HepG2 (cell line): ENCODE data around the gene SETD1A. TPM values are rescaled to one million over a fixed set of nuclear protein-coding genes. Genes with fewer than 3 reads are reported as not detected.

ENCODE experiments used
- AHR ChIP-seq: IDR thresholded peaks from 2 replicates; pipeline ENCODE4 v1.6.1; 2018; ENCODE audit warnings: missing genetic modification reagents, missing compliant biosample characterization
- BORCS8-MEF2B ChIP-seq: sonication (generic); formaldehyde crosslinking; IDR thresholded peaks from 2 replicates; pipeline ENCODE4 v1.8.0; 2022; ENCODE audit warnings: mild to moderate bottlenecking, missing genetic modification reagents
- CEBPG ChIP-seq: IDR thresholded peaks from 2 replicates; pipeline ENCODE4 v1.6.1; 2016
- ESRRA ChIP-seq: sonication (generic); formaldehyde crosslinking; IDR thresholded peaks from 2 replicates; pipeline ENCODE4 v1.5.1; 2020; ENCODE audit warnings: mild to moderate bottlenecking, low read depth, missing genetic modification reagents
- GATAD2A ChIP-seq: IDR thresholded peaks from 2 replicates; pipeline ENCODE4 v1.6.1; 2016
- KDM3A ChIP-seq: IDR thresholded peaks from 2 replicates; pipeline ENCODE4 v1.6.1; 2018; ENCODE audit warnings: low read depth, missing compliant biosample characterization
- KLF13 ChIP-seq: sonication (generic); formaldehyde crosslinking; IDR thresholded peaks from 2 replicates; pipeline ENCODE4 v1.4.0; 2020; ENCODE audit warnings: mild to moderate bottlenecking, missing genetic modification reagents
- RARA ChIP-seq: IDR thresholded peaks from 2 replicates; pipeline ENCODE4 v1.6.1; 2016; ENCODE audit warnings: missing genetic modification reagents, missing compliant biosample characterization
- SAP130 ChIP-seq: IDR thresholded peaks from 2 replicates; pipeline ENCODE4 v1.6.1; 2016; ENCODE audit warnings: low read depth
- SP5 ChIP-seq: IDR thresholded peaks from 2 replicates; pipeline ENCODE4 v1.6.1; 2016; ENCODE audit warnings: low read depth, borderline replicate concordance
- SRY ChIP-seq: sonication (generic); formaldehyde crosslinking; IDR thresholded peaks from 2 replicates; pipeline ENCODE4 v1.8.0; 2022; ENCODE audit warnings: mild to moderate bottlenecking, missing genetic modification reagents
- THAP8 ChIP-seq: sonication (generic); formaldehyde crosslinking; IDR thresholded peaks from 2 replicates; pipeline ENCODE4 v1.5.1; 2020; ENCODE audit warnings: missing genetic modification reagents, mild to moderate bottlenecking, borderline replicate concordance
- ZFP36L1 ChIP-seq: sonication (generic); formaldehyde crosslinking; IDR thresholded peaks from 2 replicates; pipeline ENCODE4 v1.8.0; 2022; ENCODE audit warnings: mild to moderate bottlenecking, missing genetic modification reagents, moderate library complexity
- ZFX ChIP-seq: sonication (generic); formaldehyde crosslinking; IDR thresholded peaks from 2 replicates; pipeline ENCODE4 v1.4.0; 2020; ENCODE audit warnings: mild to moderate bottlenecking, low read depth, missing genetic modification reagents, moderate library complexity
- ZMYM3 ChIP-seq: sonication (generic); formaldehyde crosslinking; IDR thresholded peaks from 2 replicates; pipeline ENCODE4 v1.5.1; 2020; ENCODE audit warnings: mild to moderate bottlenecking, missing genetic modification reagents
- ZNF510 ChIP-seq: sonication (generic); formaldehyde crosslinking; IDR thresholded peaks from 2 replicates; pipeline ENCODE4 v1.4.0; 2020; ENCODE audit warnings: low read depth, mild to moderate bottlenecking, missing genetic modification reagents
- ZNF547 ChIP-seq: sonication (generic); formaldehyde crosslinking; IDR thresholded peaks from 2 replicates; pipeline ENCODE4 v1.5.1; 2020; ENCODE audit warnings: mild to moderate bottlenecking, missing genetic modification reagents
- ZNF619 ChIP-seq: sonication (generic); formaldehyde crosslinking; IDR thresholded peaks from 2 replicates; pipeline ENCODE4 v1.4.0; 2020; ENCODE audit warnings: mild to moderate bottlenecking, missing genetic modification reagents
- polyA plus RNA-seq, 8 experiments: library from polyadenylated mRNA; depleted of rRNA in 3 of 8; stranded (reverse) in 7 of 8; unstranded in 1 of 8; fragments of >200 nt; fragmentation: Illumina TruSeq in 4 of 8; extraction: Trizol in 4 of 8; gene quantifications; 2 replicates each; pipeline versions ENCODE4 v1.2.1 to v1.2.3, GENCODE V29; 2011 to 2016; ENCODE audit warnings: low read depth in 4 of 8, missing spikeins in 1 of 8, mixed read lengths in 1 of 8; ENCODE audit not compliant: insufficient read depth in 1 of 8
- total RNA-seq, 5 experiments: library from RNA; depleted of rRNA; stranded (reverse); fragments of >200 nt; fragmentation: Illumina TruSeq; extraction: Trizol; gene quantifications; 2 replicates each; pipeline ENCODE4 v1.2.3, GENCODE V29; 2016; ENCODE audit warnings: low read depth in 1 of 5
- TF ChIP-seq, protein P1 (sequence below): sonication (generic); formaldehyde crosslinking; IDR thresholded peaks from 2 replicates; pipeline ENCODE4 v1.5.0; 2020; ENCODE audit warnings: missing genetic modification reagents, mild to moderate bottlenecking, borderline replicate concordance
- TF ChIP-seq, protein P2 (sequence below): sonication (generic); formaldehyde crosslinking; IDR thresholded peaks from 2 replicates; pipeline ENCODE4 v1.9.0; 2021; ENCODE audit warnings: missing genetic modification reagents, borderline replicate concordance
- TF ChIP-seq, protein P3 (sequence below): sonication (generic); formaldehyde crosslinking; IDR thresholded peaks from 2 replicates; pipeline ENCODE4 v1.4.0; 2020; ENCODE audit warnings: mild to moderate bottlenecking, missing genetic modification reagents

SETD1A gene
- total and polyA plus RNA-seq, 2 of the 13 experiments (the other 11 are each of a cell fraction or from before 2014, with no cell fraction given), result 3.8 to 5.6 TPM

- TF ChIP-seq, protein P1, sequence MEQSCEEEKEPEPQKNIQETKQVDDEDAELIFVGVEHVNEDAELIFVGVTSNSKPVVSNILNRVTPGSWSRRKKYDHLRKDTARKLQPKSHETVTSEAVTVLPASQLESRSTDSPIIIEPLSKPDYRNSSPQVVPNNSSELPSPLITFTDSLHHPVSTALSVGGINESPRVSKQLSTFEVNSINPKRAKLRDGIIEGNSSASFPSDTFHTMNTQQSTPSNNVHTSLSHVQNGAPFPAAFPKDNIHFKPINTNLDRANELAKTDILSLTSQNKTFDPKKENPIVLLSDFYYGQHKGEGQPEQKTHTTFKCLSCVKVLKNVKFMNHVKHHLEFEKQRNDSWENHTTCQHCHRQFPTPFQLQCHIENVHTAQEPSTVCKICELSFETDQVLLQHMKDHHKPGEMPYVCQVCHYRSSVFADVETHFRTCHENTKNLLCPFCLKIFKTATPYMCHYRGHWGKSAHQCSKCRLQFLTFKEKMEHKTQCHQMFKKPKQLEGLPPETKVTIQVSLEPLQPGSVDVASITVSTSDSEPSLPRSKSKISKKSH, result no peak
- peak; percentile 76 for TF ChIP-seq ZMYM3 (CRISPR knock-in tag)
- peak; percentile 89 for TF ChIP-seq ESRRA (CRISPR knock-in tag)
- TF ChIP-seq AHR (CRISPR knock-in tag), result no peak
- TF ChIP-seq, protein P2, sequence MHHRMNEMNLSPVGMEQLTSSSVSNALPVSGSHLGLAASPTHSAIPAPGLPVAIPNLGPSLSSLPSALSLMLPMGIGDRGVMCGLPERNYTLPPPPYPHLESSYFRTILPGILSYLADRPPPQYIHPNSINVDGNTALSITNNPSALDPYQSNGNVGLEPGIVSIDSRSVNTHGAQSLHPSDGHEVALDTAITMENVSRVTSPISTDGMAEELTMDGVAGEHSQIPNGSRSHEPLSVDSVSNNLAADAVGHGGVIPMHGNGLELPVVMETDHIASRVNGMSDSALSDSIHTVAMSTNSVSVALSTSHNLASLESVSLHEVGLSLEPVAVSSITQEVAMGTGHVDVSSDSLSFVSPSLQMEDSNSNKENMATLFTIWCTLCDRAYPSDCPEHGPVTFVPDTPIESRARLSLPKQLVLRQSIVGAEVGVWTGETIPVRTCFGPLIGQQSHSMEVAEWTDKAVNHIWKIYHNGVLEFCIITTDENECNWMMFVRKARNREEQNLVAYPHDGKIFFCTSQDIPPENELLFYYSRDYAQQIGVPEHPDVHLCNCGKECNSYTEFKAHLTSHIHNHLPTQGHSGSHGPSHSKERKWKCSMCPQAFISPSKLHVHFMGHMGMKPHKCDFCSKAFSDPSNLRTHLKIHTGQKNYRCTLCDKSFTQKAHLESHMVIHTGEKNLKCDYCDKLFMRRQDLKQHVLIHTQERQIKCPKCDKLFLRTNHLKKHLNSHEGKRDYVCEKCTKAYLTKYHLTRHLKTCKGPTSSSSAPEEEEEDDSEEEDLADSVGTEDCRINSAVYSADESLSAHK, result no peak
- peak; percentile 79 for TF ChIP-seq CEBPG
- TF ChIP-seq THAP8 (CRISPR knock-in tag), result no peak
- peak; percentile 33; the same call in 1 of the 2 replicates for TF ChIP-seq ZFX
- no peak for TF ChIP-seq KLF13
- no peak for TF ChIP-seq KDM3A (CRISPR knock-in tag)
- TF ChIP-seq SP5 (CRISPR knock-in tag), result peak; percentile 48; the same call in 1 of the 2 replicates
- peak; percentile 68 for TF ChIP-seq RARA (CRISPR knock-in tag)
- TF ChIP-seq GATAD2A (CRISPR knock-in tag), result peak; percentile 66; the same call in 1 of the 2 replicates
- no peak for TF ChIP-seq ZFP36L1 (CRISPR knock-in tag)
- TF ChIP-seq, protein P3, sequence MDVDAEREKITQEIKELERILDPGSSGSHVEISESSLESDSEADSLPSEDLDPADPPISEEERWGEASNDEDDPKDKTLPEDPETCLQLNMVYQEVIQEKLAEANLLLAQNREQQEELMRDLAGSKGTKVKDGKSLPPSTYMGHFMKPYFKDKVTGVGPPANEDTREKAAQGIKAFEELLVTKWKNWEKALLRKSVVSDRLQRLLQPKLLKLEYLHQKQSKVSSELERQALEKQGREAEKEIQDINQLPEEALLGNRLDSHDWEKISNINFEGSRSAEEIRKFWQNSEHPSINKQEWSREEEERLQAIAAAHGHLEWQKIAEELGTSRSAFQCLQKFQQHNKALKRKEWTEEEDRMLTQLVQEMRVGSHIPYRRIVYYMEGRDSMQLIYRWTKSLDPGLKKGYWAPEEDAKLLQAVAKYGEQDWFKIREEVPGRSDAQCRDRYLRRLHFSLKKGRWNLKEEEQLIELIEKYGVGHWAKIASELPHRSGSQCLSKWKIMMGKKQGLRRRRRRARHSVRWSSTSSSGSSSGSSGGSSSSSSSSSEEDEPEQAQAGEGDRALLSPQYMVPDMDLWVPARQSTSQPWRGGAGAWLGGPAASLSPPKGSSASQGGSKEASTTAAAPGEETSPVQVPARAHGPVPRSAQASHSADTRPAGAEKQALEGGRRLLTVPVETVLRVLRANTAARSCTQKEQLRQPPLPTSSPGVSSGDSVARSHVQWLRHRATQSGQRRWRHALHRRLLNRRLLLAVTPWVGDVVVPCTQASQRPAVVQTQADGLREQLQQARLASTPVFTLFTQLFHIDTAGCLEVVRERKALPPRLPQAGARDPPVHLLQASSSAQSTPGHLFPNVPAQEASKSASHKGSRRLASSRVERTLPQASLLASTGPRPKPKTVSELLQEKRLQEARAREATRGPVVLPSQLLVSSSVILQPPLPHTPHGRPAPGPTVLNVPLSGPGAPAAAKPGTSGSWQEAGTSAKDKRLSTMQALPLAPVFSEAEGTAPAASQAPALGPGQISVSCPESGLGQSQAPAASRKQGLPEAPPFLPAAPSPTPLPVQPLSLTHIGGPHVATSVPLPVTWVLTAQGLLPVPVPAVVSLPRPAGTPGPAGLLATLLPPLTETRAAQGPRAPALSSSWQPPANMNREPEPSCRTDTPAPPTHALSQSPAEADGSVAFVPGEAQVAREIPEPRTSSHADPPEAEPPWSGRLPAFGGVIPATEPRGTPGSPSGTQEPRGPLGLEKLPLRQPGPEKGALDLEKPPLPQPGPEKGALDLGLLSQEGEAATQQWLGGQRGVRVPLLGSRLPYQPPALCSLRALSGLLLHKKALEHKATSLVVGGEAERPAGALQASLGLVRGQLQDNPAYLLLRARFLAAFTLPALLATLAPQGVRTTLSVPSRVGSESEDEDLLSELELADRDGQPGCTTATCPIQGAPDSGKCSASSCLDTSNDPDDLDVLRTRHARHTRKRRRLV, result no peak
- TF ChIP-seq BORCS8-MEF2B (CRISPR knock-in tag), result peak; percentile 54; the same call in 1 of the 2 replicates
- peak; percentile 72 for TF ChIP-seq ZNF547
- peak; percentile 66 for TF ChIP-seq SAP130 (CRISPR knock-in tag)
- 0 out of 2 replicates have a peak, but pooled peaks have one; percentile 10 for TF ChIP-seq ZNF510 (CRISPR knock-in tag)
- no peak for TF ChIP-seq ZNF619
- TF ChIP-seq SRY (CRISPR knock-in tag), result 0 out of 2 replicates have a peak, but pooled peaks have one; percentile 33
Observed at GRCh38 chr16:31001507-31002249, 44.1 kb downstream of the SETD1A start (continued).
